ENCODE data around the gene GDF7. TPM values are rescaled to one million over a fixed set of nuclear protein-coding genes. Genes with fewer than 3 reads are reported as not detected.

Gene GDF7
- total RNA-seq, 6 experiments from 2014 or later = 0.95 to 5.0 (median 2.9) TPM

GRCh38 chr2:20657522-20658235, 9.3 kb upstream of the GDF7 start:
- no peak for ATAC-seq
- Histone ChIP-seq H3K9me3 (no peaks in the 10 kb centered on the region), H3K27ac (no peak overlapping the region), H3K36me3 (no peaks in the 10 kb centered on the region), H3K27me3 (no peaks in the 10 kb centered on the region), H3K4me3 (no peak overlapping the region), H3K4me1 (no peaks in the 10 kb centered on the region)
- intact Hi-C loops (cut with DNase I) = no loop called here
- peak in 1 of 3 donors; percentile 8 for DNase-seq
- WGBS (ENCODE audit: insufficient coverage, low coverage, low lambda C conversion rate, missing lambda C conversion rate) = 60% methylated on average over 2 of the region's 4 CpGs
- no peak for TF ChIP-seq CTCF (IDR thresholded peaks at IDR 0.05)
- TF ChIP-seq POLR2A (IDR thresholded peaks at IDR 0.05) = no peak

DNA sequence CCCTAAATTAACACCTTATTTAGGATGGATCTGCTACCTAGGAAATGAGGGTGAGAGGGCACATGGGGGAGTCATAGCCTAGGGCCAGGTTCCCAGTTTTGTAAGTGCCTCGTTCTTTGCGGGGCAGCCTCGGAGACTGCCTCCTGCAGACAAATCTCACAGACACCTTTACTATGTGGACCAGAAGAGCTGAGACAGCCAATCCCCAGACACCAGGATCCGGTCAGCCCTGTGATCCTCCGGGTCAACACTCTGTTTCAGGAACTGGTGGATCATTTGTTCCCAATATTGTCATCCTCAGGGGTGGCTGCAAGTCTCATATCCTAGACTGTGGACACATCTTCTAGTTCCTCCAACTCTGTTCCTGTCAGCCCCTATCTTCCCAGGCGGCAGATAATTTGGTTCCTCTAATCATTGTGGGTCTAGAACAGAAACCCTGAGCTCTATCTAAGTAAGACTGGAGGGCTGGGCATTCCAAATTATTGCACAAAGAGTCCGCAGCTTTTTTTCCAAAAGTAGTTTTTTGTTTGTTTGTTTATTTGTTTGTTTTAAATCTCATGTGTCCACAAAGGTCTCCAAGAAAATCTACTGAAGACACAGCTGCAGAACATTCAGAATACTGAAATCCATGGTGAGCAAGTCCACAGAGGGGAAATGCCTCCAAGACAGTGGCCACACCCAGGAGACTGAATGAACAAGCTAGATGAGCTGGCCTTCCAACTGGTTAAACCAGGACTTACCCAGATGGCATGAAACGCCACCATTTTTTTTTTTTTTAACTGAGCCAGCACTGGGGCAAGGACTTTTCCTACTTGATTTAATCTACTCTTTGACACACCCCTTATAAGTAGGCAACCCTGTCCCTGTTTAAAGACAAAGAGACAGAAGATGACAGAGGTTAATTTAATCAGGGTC, 6.2 kb upstream of the GDF7 start:
- Histone ChIP-seq H3K27me3 (no peaks in the 10 kb centered on the region), H3K9me3 (no peaks in the 10 kb centered on the region), H3K4me1 (peaks cover 0 to 3% (median 0%) of the 10 kb centered on the region in 4 donors), H3K27ac (no peak overlapping the region), H3K36me3 (no peaks in the 10 kb centered on the region), H3K4me3 (no peak overlapping the region)
- TF ChIP-seq CTCF (IDR thresholded peaks at IDR 0.05) = no peak
- no peak for TF ChIP-seq POLR2A (IDR thresholded peaks at IDR 0.05)
- ATAC-seq = no peak
- DNase-seq = peak in 1 of 3 donors; percentile 9
- intact Hi-C loops (cut with DNase I) = loop anchor here (5.0 to 10.0 kb wide), 3 partner anchors 94 to 304 kb away; no protein-coding TSS in a partner anchor
- WGBS (ENCODE audit: insufficient coverage, low coverage, low lambda C conversion rate, missing lambda C conversion rate) = 46% methylated on average over 4 of the region's 8 CpGs

DNA sequence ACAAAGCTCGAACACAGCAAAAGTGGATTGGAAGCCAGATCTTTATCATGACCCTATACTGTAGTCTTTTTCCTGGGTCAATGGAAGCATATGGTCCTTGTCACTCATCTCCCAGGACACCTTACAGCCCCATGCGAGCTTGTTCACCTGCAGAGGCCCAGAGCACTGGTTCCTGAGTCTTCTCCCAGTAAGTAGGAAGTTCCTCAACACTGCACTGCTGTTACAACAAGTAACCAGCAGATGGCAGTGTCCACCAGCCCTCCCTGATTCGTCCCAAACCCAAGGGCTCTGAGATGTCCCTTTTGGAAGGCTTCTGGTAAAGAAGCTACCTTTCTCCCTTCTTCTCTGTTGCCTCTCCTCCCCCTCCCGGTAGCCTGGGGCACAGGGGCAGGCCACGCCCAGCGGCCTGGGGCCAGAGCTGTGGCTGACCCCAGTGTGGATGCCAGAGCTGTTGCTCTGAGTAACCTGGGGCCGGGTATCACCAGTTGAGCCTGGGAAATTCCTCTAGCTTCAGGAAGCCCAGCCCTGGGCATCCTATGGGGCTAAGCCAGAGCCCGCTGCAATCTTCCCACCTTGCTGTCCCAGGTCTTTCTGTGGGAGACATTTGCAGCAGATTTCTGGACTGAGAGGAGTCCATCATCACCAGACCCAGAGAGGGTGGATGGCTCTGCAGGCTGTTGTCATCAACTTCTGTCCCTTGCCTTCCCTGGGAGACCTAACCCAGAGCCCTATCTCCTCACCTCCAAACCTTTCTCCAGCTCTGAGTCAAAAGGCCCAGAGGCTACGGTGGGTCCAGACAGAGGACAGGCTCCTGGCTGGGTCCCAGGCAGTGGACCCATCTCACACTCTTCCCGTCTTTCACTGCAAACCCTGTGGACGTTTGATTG, 5.3 kb upstream of the GDF7 start:
- ATAC-seq (peak; percentile 82 to 85 (median 85)), DNase-seq (peak; percentile 54 to 79 (median 77))
- intact Hi-C loops (cut with DNase I) = loop anchor here (5.0 to 10.0 kb wide), 3 partner anchors 93 to 303 kb away; no protein-coding TSS in a partner anchor
- Histone ChIP-seq H3K36me3 (no peaks in the 10 kb centered on the region), H3K27me3 (no peaks in the 10 kb centered on the region), H3K4me1 (peaks cover 0 to 11% (median 0%) of the 10 kb centered on the region in 4 donors), H3K4me3 (no peak overlapping the region), H3K9me3 (no peaks in the 10 kb centered on the region), H3K27ac (no peak overlapping the region)
- TF ChIP-seq CTCF (IDR thresholded peaks at IDR 0.05) (peak; percentile 94 to 97 (median 96)), POLR2A (IDR thresholded peaks at IDR 0.05) (no peak)
- WGBS (ENCODE audit: insufficient coverage, low coverage, low lambda C conversion rate, missing lambda C conversion rate) = 10% methylated on average over 8 of the region's 11 CpGs

Measured in right lobe of liver (tissue), 6 donors.